ENCODE data around the gene HOXC5.

- no peak for TF ChIP-seq POLR2AphosphoS5 (IDR thresholded peaks at IDR 0.05)
- no peak for TF ChIP-seq POLR2A (IDR thresholded peaks at IDR 0.05)
- TF ChIP-seq, protein P1, sequence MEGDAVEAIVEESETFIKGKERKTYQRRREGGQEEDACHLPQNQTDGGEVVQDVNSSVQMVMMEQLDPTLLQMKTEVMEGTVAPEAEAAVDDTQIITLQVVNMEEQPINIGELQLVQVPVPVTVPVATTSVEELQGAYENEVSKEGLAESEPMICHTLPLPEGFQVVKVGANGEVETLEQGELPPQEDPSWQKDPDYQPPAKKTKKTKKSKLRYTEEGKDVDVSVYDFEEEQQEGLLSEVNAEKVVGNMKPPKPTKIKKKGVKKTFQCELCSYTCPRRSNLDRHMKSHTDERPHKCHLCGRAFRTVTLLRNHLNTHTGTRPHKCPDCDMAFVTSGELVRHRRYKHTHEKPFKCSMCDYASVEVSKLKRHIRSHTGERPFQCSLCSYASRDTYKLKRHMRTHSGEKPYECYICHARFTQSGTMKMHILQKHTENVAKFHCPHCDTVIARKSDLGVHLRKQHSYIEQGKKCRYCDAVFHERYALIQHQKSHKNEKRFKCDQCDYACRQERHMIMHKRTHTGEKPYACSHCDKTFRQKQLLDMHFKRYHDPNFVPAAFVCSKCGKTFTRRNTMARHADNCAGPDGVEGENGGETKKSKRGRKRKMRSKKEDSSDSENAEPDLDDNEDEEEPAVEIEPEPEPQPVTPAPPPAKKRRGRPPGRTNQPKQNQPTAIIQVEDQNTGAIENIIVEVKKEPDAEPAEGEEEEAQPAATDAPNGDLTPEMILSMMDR (IDR thresholded peaks at IDR 0.05), result no peak
These were observed 23.3 kb downstream of the HOXC5 start for GRCh38 chr12:54056110-54056509.
